Stimulated activated CD8-positive, alpha-beta memory T cell treated with anti-CD3 and anti-CD28 coated beads, Interleukin-4, amount 100 ng/mL, for 48 hours (primary cell): Measurements from ENCODE around the gene RIPK3.

Experiments
- DNase-seq: peaks from one replicate; pipeline ENCODE4 v3.0.0-alpha.2; 2020

The RIPK3 gene

DNA sequence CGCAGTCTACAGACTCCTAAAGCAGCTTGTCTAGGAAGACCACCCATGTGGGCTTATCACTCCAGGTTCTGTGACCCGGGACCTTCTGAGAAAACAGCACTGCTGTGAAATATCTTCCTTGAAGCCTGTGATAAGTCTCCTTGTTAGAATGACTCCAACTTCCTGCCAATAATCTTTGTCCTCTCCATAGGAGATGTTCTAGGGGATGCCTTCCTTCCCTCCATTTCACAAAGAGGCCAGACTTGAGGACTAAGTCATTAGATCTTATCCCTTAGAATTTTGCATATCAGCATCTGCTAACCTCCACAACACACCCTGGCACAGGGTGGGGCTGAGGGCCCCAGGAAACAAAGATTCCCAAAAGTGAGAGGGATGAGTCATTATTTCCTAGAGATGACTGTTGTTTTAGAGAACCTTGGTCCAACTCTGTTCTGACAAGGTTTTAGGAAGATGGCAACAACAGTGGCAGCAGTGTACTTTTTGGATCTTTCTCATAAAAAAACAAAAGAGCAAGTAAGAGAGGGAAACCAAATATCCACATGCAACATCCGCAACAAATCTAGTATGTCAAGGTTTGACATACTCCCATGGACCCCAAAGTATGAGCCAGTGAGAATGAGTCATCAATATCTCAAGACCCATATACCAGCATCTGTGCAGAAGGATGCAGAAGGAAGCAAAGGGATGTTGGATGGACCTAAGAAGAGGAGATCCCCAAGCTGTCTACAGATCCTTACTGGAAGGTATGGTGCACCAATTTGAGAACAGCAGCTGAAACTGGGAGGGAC, 22.5 kb downstream of the RIPK3 start:
- no peak for DNase-seq

GRCh38 chr14:24316597-24316950, 23.2 kb downstream of the RIPK3 start:
- no peak for DNase-seq

GRCh38 chr14:24315807-24316596, 23.8 kb downstream of the RIPK3 start:
- no peak for DNase-seq

DNA sequence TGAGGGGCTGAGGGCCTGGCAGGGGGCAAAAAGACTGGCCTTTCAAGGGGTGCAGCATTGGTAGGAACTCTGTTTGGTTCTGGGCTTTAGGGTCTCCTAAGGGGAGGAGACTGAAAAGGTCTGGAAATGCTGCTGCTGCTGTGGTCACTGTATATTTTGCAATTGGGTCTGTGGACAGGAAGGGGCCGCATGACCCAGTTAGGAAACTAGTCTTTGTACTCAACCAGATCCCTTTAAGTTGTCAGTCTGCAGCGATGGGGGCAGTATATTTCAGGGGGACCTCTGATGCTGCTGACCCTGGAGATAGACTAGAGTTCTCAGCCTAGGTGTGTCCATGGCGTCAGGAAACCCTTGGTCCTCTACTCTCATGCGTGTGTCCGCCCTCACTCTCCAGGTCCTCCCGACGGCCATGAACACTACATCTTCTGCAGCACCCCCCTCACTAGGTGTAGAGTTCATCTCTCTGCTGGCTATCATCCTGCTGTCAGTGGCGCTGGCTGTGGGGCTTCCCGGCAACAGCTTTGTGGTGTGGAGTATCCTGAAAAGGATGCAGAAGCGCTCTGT, 24.5 kb downstream of the RIPK3 start:
- DNase-seq: no peak

DNA sequence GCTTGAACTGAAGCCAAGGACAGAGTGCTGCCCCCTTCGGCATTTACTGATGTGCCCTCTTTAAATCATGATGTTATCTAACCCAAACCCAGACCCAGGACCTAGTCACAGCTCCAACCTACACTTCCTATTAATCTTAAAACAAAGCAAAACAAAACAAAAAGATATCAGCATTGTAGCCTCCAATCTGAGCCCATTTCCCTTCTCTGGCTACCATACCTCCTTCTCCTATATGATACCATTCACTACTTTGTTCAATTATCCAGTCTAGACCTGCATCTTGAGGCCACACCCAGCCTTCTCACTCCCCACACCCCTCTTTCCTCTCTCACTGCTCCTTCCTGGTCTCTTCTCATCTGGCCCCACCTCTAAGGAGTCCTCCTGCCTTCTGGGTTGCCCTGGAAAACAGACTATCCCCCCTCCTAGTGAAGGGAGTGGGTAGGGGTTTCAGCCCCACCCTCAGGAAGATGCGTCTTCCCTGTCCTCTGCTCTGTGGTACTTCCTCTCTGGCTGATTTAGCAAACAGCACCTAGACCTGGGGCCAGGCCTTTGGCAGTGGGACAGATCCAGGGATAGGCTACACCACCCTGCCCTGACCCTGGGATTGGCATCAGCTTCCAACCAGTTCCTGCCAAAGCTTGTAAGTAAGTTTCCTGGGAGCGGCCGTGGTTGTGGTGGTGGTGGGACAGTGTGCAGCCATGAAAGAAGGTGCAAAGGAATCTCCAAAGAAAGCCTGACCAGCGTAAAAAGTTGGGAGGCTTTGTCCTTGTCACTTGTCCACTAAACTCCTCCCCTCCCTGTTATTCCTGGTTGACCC, 25.2 kb downstream of the RIPK3 start:
- no peak for DNase-seq

DNA sequence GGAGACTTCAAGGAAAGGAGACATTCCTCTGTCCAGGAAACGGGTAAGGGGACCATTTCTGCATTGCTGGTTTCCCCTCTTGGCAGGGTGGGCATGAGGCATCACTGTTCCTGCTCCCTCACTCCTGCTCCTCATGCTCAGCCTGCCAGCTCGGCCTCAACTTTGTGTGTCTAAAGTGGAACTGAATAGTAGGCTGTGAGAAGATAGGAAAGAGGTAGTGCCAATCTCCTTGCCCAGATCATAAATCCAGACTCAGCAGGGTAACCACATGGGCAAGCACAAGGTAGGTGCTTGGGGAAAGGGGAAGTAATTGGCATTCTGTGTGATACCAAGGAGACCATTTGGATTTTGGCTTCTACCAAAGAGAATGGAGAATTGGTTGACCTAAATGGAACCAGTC, 25.9 kb downstream of the RIPK3 start:
- DNase-seq: no peak

DNA sequence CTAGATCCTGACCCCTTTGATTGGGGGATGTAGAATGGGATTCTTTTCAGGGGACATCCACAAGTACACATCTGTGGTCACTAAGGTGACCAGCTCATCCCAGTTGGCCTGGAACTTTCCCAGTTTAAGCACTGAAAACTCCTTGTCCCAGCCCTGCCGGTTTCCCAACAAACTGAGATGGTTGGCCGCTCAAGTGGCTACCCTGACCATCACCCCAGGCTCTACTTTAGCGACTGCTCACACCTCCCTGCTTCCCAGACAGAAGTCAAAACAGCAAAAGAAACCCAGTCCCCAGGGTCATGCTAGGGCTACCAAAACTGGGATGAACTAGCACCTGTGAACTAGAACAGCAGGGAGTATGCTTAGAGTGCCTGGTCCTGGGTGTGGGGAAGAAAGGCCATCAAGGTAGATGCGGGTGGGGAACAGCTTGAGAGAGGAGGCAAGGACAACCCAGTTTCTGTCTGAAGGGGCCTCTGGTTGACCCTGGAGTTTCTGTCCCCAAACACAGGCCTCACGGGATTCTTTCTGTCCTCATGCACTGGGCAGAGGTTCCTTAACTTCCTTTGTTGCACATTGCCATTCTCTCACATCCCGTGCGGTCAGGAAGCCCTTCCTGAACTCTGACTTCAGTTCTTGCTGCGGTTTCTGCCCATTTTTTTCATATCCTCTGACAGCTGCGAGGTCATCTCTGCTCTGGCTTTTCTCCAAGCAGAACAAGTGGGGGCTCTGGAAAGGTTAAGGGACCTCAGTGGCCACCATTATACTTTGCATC, 26.9 kb downstream of the RIPK3 start:
- no peak for DNase-seq

- no peak for DNase-seq
These were observed 27.8 kb downstream of the RIPK3 start for GRCh38 chr14:24311837-24312615.

DNA sequence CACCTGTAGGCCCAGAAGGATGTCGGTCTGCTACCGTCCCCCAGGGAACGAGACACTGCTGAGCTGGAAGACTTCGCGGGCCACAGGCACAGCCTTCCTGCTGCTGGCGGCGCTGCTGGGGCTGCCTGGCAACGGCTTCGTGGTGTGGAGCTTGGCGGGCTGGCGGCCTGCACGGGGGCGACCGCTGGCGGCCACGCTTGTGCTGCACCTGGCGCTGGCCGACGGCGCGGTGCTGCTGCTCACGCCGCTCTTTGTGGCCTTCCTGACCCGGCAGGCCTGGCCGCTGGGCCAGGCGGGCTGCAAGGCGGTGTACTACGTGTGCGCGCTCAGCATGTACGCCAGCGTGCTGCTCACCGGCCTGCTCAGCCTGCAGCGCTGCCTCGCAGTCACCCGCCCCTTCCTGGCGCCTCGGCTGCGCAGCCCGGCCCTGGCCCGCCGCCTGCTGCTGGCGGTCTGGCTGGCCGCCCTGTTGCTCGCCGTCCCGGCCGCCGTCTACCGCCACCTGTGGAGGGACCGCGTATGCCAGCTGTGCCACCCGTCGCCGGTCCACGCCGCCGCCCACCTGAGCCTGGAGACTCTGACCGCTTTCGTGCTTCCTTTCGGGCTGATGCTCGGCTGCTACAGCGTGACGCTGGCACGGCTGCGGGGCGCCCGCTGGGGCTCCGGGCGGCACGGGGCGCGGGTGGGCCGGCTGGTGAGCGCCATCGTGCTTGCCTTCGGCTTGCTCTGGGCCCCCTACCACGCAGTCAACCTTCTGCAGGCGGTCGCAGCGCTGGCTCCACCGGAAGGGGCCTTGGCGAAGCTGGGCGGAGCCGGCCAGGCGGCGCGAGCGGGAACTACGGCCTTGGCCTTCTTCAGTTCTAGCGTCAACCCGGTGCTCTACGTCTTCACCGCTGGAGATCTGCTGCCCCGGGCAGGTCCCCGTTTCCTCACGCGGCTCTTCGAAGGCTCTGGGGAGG, 28.9 kb downstream of the RIPK3 start, which contains the start of gene LTB4R:
Gene LTB4R, plus strand, starts transcription at position 857 of the 959 bp plus-strand sequence. CDS start 4,150 bp downstream, outside the sequence.
- DNase-seq: peak; percentile 70

- DNase-seq: no peak
These were observed 29.5 kb downstream of the RIPK3 start for GRCh38 chr14:24310265-24310645.

DNA sequence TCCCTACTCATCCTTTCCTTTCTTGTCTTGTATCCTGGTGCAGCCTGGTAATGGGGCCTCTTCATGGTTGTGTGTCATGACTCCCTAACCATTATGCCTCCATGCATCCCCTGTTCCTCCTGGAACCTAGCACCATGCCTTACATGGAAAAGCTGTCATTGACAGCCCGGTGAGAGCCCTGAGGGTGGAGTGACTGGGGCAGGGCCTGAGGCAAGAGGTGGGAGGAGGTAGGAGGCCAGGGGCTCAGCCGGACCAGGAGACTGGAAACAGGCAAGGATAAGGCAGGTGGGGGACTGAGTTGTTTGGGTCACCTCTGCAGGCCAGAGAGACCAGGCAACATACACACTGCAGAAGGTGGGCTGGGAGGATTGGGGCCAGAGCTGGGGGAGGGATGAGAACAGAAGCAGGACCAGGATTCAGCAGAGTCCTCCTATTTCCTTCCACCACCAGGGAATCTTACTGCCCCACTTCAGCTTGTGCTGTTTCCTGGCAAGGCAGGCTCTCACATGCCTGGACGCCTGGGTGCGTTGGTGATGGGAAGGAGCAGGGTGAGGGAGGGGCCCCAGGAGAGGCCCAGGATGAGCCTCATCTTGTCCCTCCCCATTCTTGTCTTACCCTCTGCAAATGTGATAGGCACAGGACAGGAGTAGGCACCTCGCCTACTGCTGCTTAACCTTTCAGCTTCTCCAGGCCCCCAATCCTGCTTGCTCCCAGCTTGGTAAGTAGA, 30.1 kb downstream of the RIPK3 start, which contains the start of gene LTB4R2:
Gene LTB4R2, plus strand, starts transcription at position 603 of the 727 bp plus-strand sequence. CDS start 525 bp downstream, outside the sequence.
- DNase-seq: no peak

GRCh38 chr14:24308342-24309124, 31.3 kb downstream of the RIPK3 start:
- no peak for DNase-seq

- peak; percentile 77 for DNase-seq
These were observed 32.0 kb downstream of the RIPK3 start, which contains the start of gene CIDEB for GRCh38 chr14:24307575-24308341. Gene CIDEB (minus strand): TSS chr14:24307977. CDS start chr14:24307858, 119 bp downstream.

DNA sequence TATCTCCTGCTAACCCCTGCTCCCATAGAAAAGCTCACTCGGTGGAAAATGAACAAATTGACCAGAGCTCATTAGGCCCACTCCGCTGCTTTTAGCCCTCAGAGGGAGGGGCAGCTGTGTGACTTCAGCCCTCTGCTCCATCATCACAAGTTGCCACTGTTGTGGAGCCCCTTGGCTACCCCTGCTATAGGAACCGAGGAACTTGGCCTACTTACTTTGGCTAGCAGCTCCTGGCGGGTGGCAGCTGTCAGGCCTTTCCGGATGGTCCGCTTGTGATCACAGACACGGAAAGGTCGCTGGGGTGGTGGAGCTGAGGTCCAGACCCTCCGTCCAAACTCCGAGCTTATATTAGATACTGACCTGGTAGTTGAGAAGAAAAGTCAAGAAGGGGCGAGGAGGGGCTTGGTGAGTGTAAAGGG, 32.6 kb downstream of the RIPK3 start:
- no peak for DNase-seq

DNA sequence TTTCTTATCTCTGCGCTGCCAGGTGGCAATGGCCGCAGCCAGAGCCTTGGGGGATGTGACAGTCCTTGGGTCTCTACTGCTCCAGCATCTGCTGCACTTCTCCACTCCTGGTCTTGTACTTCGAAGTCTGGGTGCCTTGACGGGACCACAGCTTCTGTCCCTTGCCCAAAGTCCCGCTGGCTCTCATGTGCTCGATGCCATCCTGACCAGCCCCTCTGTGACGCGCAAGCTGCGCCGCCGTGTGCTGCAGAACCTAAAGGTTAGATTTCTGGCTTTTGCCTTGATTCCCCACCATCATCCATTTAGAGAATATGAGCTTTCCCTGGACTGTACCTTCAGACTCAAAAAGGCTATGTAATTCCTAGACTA, 35.8 kb downstream of the RIPK3 start:
- DNase-seq: no peak

DNA sequence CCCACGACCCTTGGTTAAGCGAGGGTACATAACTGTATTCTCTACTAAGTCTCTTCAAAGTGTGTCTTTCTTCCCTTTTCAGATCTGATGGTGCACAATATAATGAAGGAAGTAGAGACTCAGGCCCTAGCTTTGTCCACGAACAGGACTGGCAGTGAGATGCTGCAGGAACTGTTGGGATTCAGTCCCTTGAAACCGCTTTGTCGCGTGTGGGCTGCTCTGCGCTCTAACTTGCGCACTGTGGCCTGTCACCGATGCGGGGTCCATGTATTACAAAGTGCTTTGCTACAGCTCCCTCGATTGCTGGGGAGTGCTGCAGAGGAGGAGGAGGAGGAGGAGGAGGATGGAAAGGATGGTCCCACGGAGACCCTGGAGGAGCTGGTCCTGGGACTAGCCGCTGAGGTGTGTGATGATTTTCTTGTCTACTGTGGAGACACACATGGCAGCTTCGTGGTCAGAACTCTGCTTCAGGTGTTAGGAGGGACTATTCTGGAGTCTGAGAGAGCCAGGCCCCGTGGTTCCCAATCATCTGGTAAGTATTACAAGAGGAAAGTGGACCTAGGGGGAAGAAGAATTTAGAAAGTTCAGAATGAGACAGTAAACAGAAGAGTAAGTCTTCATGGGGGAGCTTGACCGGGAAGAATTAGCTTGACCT, 39.3 kb downstream of the RIPK3 start:
- DNase-seq: no peak
